Measurements from ENCODE around the gene GPR180. TPM values are rescaled to one million over a fixed set of nuclear protein-coding genes. Genes with fewer than 3 reads are reported as not detected.
A peak's percentile ranks its signal among the peaks of the same experiment; 100 is the strongest.

GPR180 gene
- total RNA-seq, 4 donors from 2014 or later, result 10.4 to 13.3 (median 10.9) TPM

DNA sequence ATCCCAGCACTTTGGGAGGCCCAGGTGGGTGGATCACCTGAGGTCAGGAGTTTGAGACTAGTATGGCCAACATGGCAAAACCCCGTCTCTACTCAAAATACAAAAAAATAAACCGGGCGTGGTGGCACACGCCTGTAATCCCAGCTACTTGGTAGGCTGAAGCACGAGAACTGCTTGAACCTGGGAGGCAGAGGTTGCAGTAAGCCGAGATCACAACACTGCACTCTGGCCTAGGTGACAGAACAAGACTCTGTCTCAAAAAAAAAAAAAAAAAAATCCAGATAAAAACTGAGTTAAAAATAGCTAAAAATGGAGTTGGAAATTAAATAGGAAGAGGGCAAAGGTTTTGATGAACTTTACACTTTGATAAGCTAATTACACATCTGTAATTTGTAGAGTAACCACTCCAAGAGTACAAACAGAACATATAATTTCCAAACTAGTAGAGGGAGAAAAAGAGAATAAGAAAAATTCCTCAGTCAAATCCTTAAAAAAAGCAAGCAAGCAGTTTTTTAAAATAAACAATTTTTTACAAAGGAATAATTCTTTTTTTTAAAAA is 16.0 kb upstream of the GPR180 start:
- WGBS, 2 donors, result 94 to 97% methylated on average over 6 of the region's 6 CpGs

DNA sequence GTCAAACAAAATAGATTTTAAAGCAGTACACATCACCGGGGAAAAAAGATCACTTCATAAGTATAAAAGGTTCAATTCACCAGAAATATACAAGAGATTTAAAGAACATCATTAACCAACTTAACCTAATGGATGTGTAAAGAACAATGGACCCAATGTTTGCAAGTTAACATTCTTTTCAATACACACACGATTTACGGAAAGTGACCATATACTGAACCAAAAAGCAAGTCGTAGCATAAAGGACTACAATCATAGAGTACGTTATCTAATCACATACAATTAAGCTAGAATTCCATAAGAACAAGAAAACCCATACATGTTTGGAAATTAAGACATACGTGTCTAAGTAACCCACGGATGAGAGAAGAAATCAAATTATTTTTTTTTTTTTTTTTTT is 15.3 kb upstream of the GPR180 start:
- Histone ChIP-seq H3K27ac (no peak overlapping the region), H3K4me3 (replicated peaks in 1 of 3) (no peak overlapping the region), H3K4me1 (no peaks in the 10 kb centered on the region), H3K36me3 (peaks cover 15% of the 10 kb centered on the region in 2 donors), H3K9me3 (no peaks in the 10 kb centered on the region), H3K27me3 (no peaks in the 10 kb centered on the region)
- no peak for DNase-seq
- no peak for TF ChIP-seq POLR2A (IDR thresholded peaks at IDR 0.05)
- intact Hi-C loops (cut with DNase I), result no loop called here
- WGBS, 2 donors, result 94% methylated on average over 7 of the region's 7 CpGs

More for the DNA sequence above, 16.0 kb upstream of the GPR180 start:
- H3K9me3 ChIP-seq, result no peaks in the 10 kb centered on the region
- no peak for DNase-seq
- intact Hi-C loops (cut with DNase I), result no loop called here
- H3K4me1 ChIP-seq, result no peaks in the 10 kb centered on the region
- H3K27me3 ChIP-seq, result no peaks in the 10 kb centered on the region
- no peak overlapping the region for H3K27ac ChIP-seq
- TF ChIP-seq, protein P1, sequence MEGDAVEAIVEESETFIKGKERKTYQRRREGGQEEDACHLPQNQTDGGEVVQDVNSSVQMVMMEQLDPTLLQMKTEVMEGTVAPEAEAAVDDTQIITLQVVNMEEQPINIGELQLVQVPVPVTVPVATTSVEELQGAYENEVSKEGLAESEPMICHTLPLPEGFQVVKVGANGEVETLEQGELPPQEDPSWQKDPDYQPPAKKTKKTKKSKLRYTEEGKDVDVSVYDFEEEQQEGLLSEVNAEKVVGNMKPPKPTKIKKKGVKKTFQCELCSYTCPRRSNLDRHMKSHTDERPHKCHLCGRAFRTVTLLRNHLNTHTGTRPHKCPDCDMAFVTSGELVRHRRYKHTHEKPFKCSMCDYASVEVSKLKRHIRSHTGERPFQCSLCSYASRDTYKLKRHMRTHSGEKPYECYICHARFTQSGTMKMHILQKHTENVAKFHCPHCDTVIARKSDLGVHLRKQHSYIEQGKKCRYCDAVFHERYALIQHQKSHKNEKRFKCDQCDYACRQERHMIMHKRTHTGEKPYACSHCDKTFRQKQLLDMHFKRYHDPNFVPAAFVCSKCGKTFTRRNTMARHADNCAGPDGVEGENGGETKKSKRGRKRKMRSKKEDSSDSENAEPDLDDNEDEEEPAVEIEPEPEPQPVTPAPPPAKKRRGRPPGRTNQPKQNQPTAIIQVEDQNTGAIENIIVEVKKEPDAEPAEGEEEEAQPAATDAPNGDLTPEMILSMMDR (IDR thresholded peaks at IDR 0.05), result no peak
- no peak for TF ChIP-seq POLR2A (IDR thresholded peaks at IDR 0.05)
- peaks cover 20 to 23% of the 10 kb centered on the region in 2 donors for H3K36me3 ChIP-seq
- no peak overlapping the region for H3K4me3 ChIP-seq (replicated peaks in 1 of 3)

DNA sequence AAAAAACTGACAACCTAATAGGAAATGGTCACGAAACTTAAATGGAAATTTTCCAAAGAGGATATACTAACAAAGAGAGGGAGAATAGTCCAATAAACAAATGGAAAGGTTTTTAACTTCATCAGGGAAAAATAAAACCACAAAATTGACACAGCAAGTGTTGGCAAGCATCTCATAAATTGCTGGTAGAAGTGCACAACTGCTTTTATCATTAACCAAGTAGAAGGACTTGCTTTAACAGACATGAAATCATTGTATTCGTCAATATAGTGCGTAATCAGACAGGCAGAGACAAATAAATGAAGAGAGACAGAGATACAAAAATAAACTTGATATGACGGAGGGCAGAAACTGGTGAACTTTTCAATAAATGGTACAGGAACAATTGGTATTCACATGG is 13.1 kb upstream of the GPR180 start:
- intact Hi-C loops (cut with DNase I), result no loop called here
- Histone ChIP-seq H3K4me1 (no peaks in the 10 kb centered on the region), H3K27ac (no peak overlapping the region), H3K27me3 (no peaks in the 10 kb centered on the region), H3K9me3 (no peaks in the 10 kb centered on the region), H3K36me3 (peaks cover 5 to 11% of the 10 kb centered on the region in 2 donors), H3K4me3 (replicated peaks in 1 of 3) (no peak overlapping the region)
- no peak for TF ChIP-seq POLR2A (IDR thresholded peaks at IDR 0.05)
- TF ChIP-seq, protein P1 (IDR thresholded peaks at IDR 0.05), result no peak
- DNase-seq, result no peak
- 90 to 95% methylated on average over 4 of the region's 4 CpGs for WGBS, 2 donors

DNA sequence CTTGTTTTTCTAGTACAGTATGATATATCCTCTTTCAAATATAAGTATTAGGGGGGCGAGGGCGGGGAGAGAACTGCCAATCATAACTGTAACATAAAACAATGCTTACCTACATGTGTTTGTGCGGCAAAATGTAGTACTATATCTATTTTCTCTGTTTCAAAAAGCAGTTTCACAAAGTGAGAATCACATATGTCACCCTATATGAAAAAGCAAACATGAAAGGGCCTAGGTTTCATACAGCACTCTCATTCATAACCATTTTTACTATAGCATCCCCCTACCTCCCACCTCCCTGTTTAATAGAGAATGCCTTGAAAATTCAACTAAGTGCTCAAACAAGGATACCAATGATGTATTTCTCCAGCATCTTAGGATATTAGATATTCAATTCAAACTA is 10.9 kb upstream of the GPR180 start:
- Histone ChIP-seq H3K36me3 (peaks cover 0 to 11% of the 10 kb centered on the region in 2 donors), H3K4me3 (replicated peaks in 1 of 3) (no peak overlapping the region), H3K27me3 (no peaks in the 10 kb centered on the region), H3K27ac (no peak overlapping the region), H3K9me3 (no peaks in the 10 kb centered on the region), H3K4me1 (peaks cover 15% of the 10 kb centered on the region in 2 donors)
- intact Hi-C loops (cut with DNase I), result loop anchor here (10.0 kb wide), 1 partner anchor 46 kb away; no protein-coding TSS in a partner anchor
- 95 to 98% methylated on average over 3 of the region's 3 CpGs for WGBS, 2 donors
- DNase-seq, result no peak
- no peak for TF ChIP-seq POLR2A (IDR thresholded peaks at IDR 0.05)
- TF ChIP-seq, protein P1 (IDR thresholded peaks at IDR 0.05), result no peak

DNA sequence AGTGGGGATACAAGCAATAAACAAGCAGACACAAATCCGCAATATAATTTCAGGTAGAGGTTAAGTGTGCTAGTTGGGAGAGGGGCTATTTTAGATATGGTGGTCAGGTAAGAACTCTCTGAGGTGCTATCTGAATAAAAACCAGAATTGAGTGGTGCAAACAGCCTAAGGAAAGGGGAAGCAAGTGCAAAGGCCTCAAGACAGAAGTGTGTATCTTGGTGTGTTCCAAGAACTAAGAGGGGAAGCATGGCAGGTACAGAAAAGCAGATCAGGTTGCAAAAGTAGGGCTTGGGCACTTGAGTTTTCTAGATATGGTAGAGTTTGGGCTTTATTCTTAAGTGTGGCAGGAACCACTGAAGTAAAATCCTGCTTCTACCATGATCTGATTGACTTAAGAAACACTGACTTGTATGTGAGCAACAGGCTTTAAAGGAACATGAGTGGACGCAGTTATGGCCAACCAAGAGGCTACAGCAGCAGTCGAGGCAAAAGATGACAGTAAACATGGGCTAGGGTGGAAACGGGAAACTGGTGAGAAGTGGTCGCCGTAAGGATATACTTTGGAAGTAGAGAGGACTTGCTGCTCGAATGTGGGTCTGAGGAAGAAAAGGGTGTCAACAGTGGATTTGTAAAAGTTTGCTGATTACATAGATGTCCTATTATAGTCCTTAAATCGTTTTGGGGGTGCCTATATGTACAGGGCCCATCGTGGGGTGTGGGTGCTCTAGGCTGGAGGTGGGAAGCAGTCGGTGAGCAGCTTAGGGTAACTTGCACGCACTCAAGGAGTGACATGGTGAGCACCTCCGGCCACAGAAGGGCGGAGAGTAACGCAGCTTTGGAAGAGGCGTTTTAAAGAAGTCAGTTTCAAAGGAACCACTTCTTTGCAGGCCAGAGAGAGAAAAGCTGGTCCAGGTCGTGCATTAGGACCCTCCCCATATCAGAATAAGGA is 6.4 kb upstream of the GPR180 start:
- intact Hi-C loops (cut with DNase I), result loop anchor here (10.0 kb wide), 1 partner anchor 50 kb away; no protein-coding TSS in a partner anchor
- no peaks in the 10 kb centered on the region for H3K27me3 ChIP-seq
- no peaks in the 10 kb centered on the region for H3K9me3 ChIP-seq
- peak overlapping the region in 2 of 3 donors; percentile 57 to 78 for H3K27ac ChIP-seq
- TF ChIP-seq, protein P1 (IDR thresholded peaks at IDR 0.05), result no peak
- no peak for TF ChIP-seq POLR2A (IDR thresholded peaks at IDR 0.05)
- 6 to 9% methylated on average over 16 of the region's 16 CpGs for WGBS, 2 donors
- DNase-seq, result peak; percentile 23 to 34
- peaks cover 18 to 19% of the 10 kb centered on the region in 2 donors for H3K4me1 ChIP-seq
- peak overlapping the region; percentile 55 to 91 (median 67) for H3K4me3 ChIP-seq (replicated peaks in 1 of 3)
- peaks cover 0 to 11% of the 10 kb centered on the region in 2 donors for H3K36me3 ChIP-seq

Data from thyroid gland (tissue), 4 donors.